HG03565 (cell line): Measurements from ENCODE around the gene ARRDC3.
"Not testable (repeated sequence)": the region's sequence is repeated elsewhere in the genome, so short reads cannot be mapped to it uniquely, and the experiment has no call there.

Experiments used
- ATAC-seq: cut with Tn5 transposase; IDR thresholded peaks from one replicate; pipeline ENCODE4 v1.9.1; 2021; ENCODE audit warnings: mild to moderate bottlenecking, moderate library complexity; ENCODE audit not compliant: unreplicated experiment

The ARRDC3 gene

GRCh38 chr5:91383027-91383955 lies at the start of gene ARRDC3:
Gene ARRDC3 (minus strand): TSS chr5:91383317. CDS start chr5:91383092, 225 bp downstream.
- ATAC-seq, result peak; percentile 39

GRCh38 chr5:91430949-91431348 lies 47.8 kb upstream of the ARRDC3 start:
- no peak for ATAC-seq

GRCh38 chr5:91424638-91425436 lies 41.7 kb upstream of the ARRDC3 start:
- ATAC-seq, result no peak

- ATAC-seq, result no peak
Measured at GRCh38 chr5:91423871-91424270, 40.8 kb upstream of the ARRDC3 start.

- no peak for ATAC-seq
Measured at GRCh38 chr5:91420879-91421278, 37.8 kb upstream of the ARRDC3 start.

GRCh38 chr5:91419571-91420537 lies 36.7 kb upstream of the ARRDC3 start:
- ATAC-seq, result peak; percentile 67

- ATAC-seq, result no peak
Measured at GRCh38 chr5:91419136-91419535, 36.0 kb upstream of the ARRDC3 start.

- ATAC-seq, result no peak
Measured at GRCh38 chr5:91418158-91418557, 35.0 kb upstream of the ARRDC3 start.

GRCh38 chr5:91417219-91417618 lies 34.1 kb upstream of the ARRDC3 start:
- ATAC-seq, result no peak

- no peak for ATAC-seq
Measured at GRCh38 chr5:91416491-91416890, 33.4 kb upstream of the ARRDC3 start.

- ATAC-seq, result no peak
Measured at GRCh38 chr5:91409304-91409703, 26.2 kb upstream of the ARRDC3 start.

GRCh38 chr5:91408710-91409109 lies 25.6 kb upstream of the ARRDC3 start:
- ATAC-seq, result no peak

GRCh38 chr5:91407204-91407603 lies 24.1 kb upstream of the ARRDC3 start:
- no peak for ATAC-seq

- ATAC-seq, result no peak
Measured at GRCh38 chr5:91403438-91403837, 20.3 kb upstream of the ARRDC3 start.

- no peak for ATAC-seq
Measured at GRCh38 chr5:91401175-91401574, 18.1 kb upstream of the ARRDC3 start.

- ATAC-seq, result no peak
Measured at GRCh38 chr5:91397791-91398190, 14.7 kb upstream of the ARRDC3 start.

- ATAC-seq, result no peak
Measured at GRCh38 chr5:91390268-91390667, 7.2 kb upstream of the ARRDC3 start.

GRCh38 chr5:91389555-91389954 lies 6.4 kb upstream of the ARRDC3 start:
- not testable (repeated sequence) for ATAC-seq

GRCh38 chr5:91388362-91388761 lies 5.2 kb upstream of the ARRDC3 start:
- ATAC-seq, result no peak

GRCh38 chr5:91386120-91386519 lies 3.0 kb upstream of the ARRDC3 start:
- no peak for ATAC-seq

GRCh38 chr5:91385596-91385995 lies 2.5 kb upstream of the ARRDC3 start:
- ATAC-seq, result not testable (repeated sequence)
